NCI-H446 treated with DMSO at 0.1 percent for 48 hours (cell line): ENCODE results near the gene PLPPR5.
"Not testable (repeated sequence)": the region's sequence is repeated elsewhere in the genome, so short reads cannot be mapped to it uniquely, and the experiment has no call there.

ENCODE experiments used
- DNase-seq: peaks from one replicate; lab custom pipeline; 2025; lab: John Stamatoyannopoulos, UW

Gene PLPPR5

DNA sequence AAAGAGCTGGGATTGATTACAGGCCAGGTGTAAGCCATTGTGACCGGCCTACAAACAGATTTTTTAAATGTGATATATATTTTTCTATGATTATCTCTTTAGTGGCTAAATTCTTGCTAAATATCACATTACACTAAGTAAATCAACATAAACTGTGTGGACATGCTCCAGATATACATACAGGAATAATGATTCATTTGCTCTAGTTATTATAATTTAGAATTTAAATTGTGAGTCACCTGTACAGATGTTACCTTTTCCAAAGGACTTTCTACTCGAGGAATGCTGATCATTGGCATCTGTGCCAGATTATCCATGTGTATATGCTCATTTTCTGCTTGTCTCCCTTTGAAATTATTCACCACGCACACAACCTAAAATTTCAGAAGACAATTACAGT lies 90.1 kb downstream of the PLPPR5 start:
- no peak for DNase-seq

- DNase-seq = no peak
Observed at GRCh38 chr1:98910827-98911226, 93.8 kb downstream of the PLPPR5 start.

GRCh38 chr1:98908980-98909379 lies 95.7 kb downstream of the PLPPR5 start:
- no peak for DNase-seq

DNA sequence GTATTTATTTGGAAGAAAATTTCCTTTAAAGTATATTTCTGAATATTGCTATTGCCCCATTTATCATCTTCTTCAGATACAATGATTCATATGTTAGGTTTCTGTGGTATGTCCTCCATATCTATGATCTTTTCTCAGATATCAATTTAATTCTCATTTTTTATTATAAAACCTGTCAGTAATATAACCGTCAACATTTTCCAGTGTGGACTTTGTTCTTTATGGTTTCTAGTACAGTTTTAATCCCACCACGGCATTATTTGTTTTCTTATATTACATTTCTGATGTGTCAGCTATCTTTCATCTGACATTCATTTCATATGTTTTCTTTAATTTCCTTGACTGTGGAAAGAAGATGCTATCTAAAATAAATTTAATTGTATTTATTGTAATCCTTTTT lies 97.9 kb downstream of the PLPPR5 start:
- DNase-seq = no peak

GRCh38 chr1:98906361-98906760 lies 98.3 kb downstream of the PLPPR5 start:
- DNase-seq = no peak

- DNase-seq = no peak
Observed at GRCh38 chr1:98904684-98905083, 100.0 kb downstream of the PLPPR5 start.

DNA sequence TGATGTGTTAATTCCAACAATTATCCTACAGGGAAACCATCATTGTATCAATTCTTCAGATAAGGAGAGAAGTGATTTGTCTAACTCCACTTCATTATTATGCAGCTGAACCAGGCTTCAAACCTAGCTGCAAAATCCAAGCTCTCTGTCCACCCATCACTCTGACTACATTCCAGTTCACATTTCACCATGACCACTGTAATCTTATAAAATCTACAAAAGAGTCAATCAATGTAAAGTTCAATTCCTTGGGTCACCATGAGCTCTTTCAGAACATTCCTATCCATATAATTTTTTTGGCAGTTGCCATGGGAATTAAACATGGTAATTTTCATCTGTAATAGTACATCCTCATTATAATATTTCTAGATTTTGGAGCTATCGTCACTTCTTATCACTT lies 100.9 kb downstream of the PLPPR5 start:
- no peak for DNase-seq

DNA sequence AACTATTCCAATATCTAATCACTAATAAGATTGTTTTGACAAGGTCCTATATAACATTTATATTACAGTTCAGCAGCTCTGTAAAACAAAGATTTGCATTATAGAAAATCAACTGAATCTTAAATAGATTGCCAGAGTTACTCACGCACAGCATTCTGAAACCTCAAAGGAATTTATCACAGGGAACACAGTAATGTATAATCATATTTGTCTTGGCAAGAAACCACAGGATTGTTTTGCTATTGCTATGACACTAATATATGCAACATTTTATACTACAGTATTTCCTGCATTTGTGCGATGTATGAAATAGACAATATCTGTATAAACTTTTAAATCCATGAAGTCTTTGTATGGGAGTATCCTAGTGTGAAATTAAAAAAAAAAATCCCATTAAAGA lies 101.4 kb downstream of the PLPPR5 start:
- DNase-seq = no peak

GRCh38 chr1:98898940-98899339 lies 105.7 kb downstream of the PLPPR5 start:
- DNase-seq = no peak

DNA sequence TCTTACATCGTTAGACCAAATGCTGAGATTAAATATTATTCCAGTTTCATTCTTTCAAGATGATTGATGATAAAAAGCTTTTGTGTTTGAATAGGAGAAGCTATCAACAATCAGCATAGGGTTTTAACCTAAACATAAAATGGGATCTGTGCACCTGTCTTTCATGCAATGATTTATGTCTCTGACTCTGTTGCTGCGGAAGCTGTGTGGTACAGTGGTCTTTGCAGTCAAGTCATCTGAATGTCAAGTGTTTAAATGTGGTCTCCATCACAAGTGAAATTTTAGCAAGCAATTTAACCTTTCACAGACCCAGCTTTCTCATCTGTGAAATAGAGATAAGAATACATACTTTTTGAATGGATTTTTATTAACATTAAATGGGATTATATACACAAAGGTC lies 107.2 kb downstream of the PLPPR5 start:
- no peak for DNase-seq

DNA sequence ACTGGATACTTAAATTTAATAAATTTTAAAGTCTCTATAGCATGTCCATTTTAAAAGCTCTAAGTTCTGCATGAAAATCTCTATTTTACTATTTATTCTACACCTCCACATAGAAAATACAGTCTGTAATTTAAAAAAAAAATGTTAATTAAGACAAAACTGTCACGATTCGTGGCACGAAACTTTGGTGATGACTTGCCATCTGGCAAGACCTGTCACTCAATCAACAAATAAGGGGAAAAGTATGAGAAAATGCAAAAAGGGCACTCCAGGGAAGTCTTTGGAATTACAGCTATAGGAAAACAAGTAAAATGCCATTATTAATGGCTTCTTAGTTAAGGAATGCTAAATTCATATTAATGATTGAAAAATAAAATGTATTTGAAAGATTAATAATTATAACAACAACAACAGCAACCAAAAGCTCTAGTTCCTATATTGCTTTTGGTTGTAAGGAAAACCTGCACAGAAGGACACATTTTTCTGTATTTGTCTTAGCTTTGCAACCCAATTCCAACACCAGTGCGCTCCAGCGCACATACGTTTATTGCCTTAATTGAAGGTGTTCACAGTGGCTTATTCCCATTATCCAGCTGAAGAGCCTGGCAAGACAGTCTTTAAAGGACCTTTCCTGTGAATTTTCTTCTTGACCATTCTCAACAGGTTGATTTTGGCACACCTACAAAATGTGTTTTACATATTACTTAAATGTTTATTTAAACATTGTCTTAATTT lies 107.8 kb downstream of the PLPPR5 start:
- no peak for DNase-seq

DNA sequence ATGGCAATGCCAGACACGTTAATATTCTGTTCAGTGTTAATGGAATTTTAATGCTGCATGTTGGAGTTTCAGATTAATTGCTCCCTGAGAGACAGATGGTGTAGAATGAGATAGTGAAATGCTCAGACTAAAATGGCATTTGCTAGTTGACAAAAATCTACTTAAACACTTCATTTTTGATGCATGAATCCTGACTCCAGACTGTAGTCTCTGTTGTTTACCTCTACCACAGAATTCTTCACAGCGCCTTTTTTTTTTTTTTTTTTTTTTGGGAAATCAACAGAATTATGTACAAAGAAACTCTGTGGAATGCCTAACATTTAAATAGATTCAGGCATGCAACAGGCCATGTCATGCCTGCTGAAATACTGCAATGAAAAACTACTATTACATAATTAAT lies 111.3 kb downstream of the PLPPR5 start:
- peak; percentile 71 for DNase-seq

GRCh38 chr1:98888869-98889268 lies 115.8 kb downstream of the PLPPR5 start:
- DNase-seq = peak; percentile 77

- DNase-seq = no peak
Observed at GRCh38 chr1:98887507-98887906, 117.2 kb downstream of the PLPPR5 start.

DNA sequence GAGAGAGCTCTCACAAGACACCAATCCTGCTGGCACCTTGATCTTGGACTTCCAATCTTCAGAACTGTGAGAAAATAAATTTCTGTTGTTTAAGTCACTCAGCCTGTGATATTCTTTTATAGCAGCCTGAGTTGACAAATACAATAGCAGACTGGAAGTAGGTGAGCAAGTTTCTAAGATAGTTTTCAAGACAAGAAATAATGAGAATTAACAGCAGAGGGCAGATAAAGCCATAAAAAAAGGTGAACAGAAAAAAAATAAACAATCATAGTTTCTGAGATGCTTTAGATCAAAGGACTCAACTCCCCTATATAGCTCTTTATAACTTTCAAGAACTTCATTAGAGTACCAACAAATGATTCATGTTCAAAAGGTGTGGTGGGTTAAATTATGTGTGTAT lies 119.8 kb downstream of the PLPPR5 start:
- DNase-seq = no peak

GRCh38 chr1:98881901-98882300 lies 122.8 kb downstream of the PLPPR5 start:
- no peak for DNase-seq

GRCh38 chr1:98881234-98881633 lies 123.4 kb downstream of the PLPPR5 start:
- DNase-seq = not testable (repeated sequence)

- no peak for DNase-seq
Observed at GRCh38 chr1:98874828-98875227, 129.8 kb downstream of the PLPPR5 start.

DNA sequence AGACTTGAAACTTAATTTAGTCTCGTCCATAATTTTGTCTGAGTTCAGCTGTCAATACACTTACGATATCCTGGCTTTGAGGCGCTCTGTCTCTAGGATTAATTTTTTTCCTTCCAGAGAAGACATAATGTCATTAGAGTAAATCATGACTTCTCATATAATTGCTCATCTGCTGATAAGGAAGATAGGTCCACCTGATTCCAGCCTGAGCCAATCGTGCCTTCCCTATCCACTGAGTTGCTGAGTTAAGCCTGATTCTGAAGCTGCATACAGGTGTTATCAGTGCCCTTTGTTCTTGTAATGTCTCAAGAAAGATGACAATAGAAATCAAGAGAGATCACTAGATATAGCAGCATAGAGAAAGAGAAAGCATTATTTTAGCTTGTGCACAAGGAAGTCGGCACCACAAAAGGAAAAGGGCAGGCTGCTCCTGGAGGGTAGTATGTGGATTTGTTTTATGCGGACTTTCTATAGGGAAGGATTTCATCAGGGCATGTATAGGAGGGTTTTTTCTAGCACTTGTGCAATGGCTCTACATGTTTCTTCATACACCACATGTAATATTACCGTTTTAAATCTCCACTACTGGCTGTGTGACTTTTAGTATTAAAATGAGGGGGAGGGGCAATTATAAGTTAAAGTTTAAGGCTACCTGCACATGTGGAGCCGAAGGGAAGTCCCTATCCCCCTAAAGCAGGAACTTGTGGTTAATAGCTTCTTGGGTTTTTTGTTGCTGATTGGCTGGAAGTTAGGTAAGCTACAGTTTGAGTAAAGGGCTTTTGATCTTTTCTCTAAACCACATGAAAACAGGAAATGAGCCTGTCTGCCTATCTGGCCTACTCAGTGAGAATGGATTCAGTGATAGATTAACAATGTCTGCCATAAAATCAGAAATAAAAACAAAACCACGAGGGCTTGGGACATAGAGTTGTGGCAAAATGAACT lies 133.4 kb downstream of the PLPPR5 start:
- no peak for DNase-seq

GRCh38 chr1:98865796-98866195 lies 138.9 kb downstream of the PLPPR5 start:
- DNase-seq = no peak

DNA sequence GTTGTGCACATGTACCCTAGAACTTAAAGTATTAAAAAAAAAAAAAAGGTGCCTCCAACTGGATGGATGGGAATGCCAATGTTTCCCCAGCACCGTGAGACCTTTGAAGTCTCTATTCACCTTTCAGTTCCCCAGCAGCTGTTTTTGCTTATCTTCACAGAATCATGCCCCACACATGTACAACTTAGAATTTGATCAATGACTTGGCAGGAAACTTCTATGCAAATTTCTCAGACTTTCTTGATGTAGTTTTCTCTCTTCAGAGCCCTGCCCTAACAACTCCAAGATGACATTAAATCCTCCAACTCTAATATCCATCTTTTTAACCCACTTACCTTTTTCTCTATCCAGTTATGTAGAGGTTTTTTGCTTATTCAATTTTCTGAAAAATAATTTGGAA lies 144.3 kb downstream of the PLPPR5 start:
- no peak for DNase-seq

DNA sequence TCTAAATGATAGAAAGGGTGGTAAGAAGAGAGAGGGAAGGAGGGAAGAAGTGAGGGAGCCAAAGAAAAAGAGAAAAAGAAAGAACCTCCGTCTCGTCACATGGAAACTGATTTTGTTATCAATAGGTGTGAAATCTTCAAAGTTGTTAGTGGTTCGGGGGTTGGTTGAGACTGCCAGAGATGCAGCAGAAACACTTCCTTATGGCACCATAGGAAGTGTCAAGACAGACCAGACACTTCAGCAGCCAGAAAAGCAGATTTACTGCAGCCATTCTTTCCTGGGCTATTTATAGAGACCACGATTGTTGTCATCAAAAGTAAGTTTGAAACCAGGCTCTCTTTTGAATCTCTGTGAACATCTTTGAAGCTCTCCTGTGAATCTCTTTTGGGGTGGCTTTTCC lies 150.5 kb downstream of the PLPPR5 start:
- no peak for DNase-seq

DNA sequence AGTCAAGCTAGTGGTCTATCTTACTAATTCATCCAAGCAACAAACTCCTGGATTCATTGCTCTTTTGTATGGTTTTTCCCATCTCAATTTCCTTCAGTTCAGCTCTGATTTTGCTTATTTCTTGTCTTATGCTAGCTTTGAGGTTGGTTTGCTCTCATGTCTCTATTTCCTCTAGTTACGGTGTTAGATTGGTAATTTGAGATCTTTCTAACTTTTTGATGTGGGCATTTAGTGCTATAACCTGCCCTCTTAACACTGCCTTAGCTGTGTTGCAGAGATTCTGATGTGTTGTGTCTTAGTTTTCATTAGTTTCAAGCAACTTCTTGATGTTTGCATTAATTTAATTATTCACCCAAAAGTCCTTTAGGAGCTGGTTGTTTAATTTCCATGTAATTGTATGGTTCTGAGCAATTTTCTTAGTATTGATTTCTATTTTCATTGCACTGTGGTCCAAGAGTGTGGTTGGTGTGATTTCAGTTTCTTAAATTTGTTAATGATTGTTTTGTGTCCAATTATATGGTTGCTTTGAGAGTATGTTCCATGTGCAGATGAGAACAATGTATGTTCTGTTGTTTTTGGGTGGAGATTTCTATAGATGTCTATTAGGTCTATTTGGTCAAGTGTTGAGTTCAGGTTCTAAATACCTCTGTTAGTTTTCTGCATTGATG lies 154.6 kb downstream of the PLPPR5 start:
- no peak for DNase-seq
